ENCODE results near the gene KLRC4. TPM values are rescaled to one million over a fixed set of nuclear protein-coding genes. Genes with fewer than 3 reads are reported as not detected.
A peak's percentile ranks its signal among the peaks of the same experiment; 100 is the strongest.
"Not testable (repeated sequence)": the region's sequence is repeated elsewhere in the genome, so short reads cannot be mapped to it uniquely, and the experiment has no call there.

Gene KLRC4
- total RNA-seq, 1 experiment from 2014 or later = not detected

- no peak for DNase-seq (ENCODE audit: low read depth)
These were observed 12.3 kb downstream of the KLRC4 start for GRCh38 chr12:10397296-10397695.

- not testable (repeated sequence) for DNase-seq (ENCODE audit: low read depth)
These were observed 13.4 kb downstream of the KLRC4 start for GRCh38 chr12:10396176-10396575.

- DNase-seq (ENCODE audit: low read depth) = peak; percentile 80
These were observed 14.1 kb downstream of the KLRC4 start for GRCh38 chr12:10395390-10395998.

- DNase-seq (ENCODE audit: low read depth) = not testable (repeated sequence)
These were observed 14.9 kb downstream of the KLRC4 start for GRCh38 chr12:10394531-10395152.

DNA sequence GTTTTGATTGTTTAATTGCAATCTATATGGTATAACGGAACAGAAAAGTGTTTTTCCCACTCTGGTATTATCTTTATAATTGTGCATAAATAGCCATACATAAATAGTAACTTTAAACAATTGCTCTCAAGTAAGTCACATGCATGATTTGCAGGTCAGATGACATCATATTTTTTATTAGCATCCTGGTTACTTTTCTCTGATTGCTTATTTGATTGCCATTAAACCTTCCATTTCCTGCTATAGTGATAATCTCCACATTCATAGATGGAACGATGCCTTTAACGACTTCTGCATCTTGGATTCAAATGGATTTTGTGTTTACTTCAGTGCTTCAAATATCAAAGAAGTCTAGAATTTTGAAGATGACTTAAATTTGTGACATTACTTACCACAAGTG lies 16.3 kb downstream of the KLRC4 start:
- DNase-seq (ENCODE audit: low read depth) = no peak

- DNase-seq (ENCODE audit: low read depth) = peak; percentile 84
These were observed 17.1 kb downstream of the KLRC4 start for GRCh38 chr12:10392394-10392930.

DNA sequence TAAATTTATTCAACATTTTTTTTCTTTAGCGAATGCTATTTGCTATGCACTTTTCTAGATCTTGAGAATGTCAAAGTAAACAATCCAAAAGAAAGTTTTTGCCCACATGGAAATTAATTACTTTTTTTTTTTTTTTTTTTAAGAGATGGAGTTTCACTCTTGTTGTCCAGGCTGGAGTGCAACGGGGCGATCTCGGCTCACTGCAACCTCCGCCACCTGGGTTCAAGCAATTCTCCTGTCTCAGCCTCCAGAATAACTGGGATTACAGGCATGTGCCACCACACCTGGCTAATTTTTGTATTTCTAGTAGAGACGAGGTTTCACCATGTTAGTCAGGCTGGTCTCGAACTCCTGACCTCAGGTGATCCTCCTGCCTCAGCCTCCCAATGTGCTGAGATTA lies 18.6 kb downstream of the KLRC4 start:
- not testable (repeated sequence) for DNase-seq (ENCODE audit: low read depth)

- no peak for DNase-seq (ENCODE audit: low read depth)
These were observed 19.7 kb downstream of the KLRC4 start, which contains the start of gene KLRK1 for GRCh38 chr12:10389904-10390303. TSS of gene KLRK1 (minus strand) at chr12:10390041. CDS start at chr12:10388810, 1,231 bp downstream.

DNA sequence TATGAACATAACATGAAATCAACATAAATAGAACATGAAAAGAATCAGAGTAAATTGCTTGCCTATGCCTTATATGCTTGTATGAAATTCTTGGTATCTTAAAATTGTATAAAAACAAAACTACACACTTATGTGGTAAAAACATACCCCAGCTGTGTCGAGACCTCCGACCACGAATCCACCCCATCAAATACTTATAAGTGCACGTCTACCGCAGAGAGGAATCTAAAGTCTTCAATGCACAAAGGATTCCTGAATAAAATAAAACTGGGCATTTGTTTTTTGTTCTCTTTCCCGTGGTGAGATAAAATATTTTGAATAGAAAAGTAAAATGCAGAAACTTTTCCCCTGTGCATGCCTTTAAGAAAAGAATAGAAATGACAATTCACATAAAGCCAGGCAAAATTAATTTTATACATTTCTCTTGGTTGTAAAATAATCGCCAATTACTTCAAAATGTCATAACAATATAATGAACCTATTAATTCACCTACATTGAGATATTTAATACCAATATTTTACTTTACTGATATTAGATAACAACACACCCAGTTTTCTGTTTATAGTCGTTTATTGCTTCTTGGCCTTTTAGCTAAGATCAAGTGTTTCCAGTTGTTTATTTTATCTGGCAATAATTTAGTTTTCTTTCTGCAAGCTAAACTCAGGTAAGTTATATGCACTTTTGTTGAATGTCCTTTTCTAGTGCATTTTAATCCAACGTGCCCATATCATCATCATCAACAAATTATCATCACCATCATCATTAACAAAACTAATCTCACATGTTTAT lies 20.7 kb downstream of the KLRC4 start:
- no peak for DNase-seq (ENCODE audit: low read depth)

GRCh38 chr12:10387498-10387897 lies 22.1 kb downstream of the KLRC4 start:
- DNase-seq (ENCODE audit: low read depth) = not testable (repeated sequence)

DNA sequence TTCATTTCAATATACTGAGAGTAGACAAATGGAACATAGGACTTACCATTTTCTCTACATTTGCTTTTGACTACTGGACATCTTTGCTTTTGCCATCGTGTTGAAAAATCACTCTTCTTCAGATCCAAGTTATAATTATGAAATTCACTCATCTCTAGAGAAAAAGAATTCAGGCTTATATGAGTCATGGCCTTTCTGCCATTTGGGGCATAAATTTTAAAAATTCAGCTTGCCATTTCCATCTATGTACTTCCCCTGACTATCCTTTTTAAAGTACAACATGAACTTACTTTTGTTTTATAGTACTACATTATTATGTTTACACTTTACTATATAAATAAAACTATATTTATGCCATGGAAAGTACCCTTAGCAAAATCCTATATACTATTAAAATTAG lies 22.7 kb downstream of the KLRC4 start:
- no peak for DNase-seq (ENCODE audit: low read depth)

GRCh38 chr12:10385166-10385613 lies 24.4 kb downstream of the KLRC4 start:
- DNase-seq (ENCODE audit: low read depth) = peak; percentile 62

- DNase-seq (ENCODE audit: low read depth) = no peak
These were observed 25.4 kb downstream of the KLRC4 start for GRCh38 chr12:10384191-10384590.

- DNase-seq (ENCODE audit: low read depth) = no peak
These were observed 27.5 kb downstream of the KLRC4 start for GRCh38 chr12:10381928-10382628.

DNA sequence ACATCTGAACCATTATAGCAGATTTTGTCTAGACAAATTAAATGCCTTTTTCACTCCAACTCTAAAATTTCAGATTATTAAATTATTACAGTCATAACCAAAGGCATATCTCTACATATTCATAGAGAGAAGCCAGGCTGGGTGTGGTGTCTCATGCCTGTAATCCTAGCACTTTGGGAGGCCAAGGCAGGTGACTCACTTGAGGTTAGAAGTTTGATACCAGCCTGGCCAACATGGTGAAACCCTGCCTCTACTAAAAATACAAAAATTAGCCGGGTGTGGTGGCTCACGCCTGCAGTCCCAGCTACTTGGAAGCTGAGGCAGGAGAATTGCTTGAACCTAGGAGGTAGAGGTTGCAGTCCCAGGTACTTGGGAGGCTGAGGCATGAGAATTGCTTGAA lies 30.8 kb downstream of the KLRC4 start:
- peak; percentile 34 for DNase-seq (ENCODE audit: low read depth)

GRCh38 chr12:10374624-10375018 lies 34.9 kb downstream of the KLRC4 start:
- DNase-seq (ENCODE audit: low read depth) = no peak

DNA sequence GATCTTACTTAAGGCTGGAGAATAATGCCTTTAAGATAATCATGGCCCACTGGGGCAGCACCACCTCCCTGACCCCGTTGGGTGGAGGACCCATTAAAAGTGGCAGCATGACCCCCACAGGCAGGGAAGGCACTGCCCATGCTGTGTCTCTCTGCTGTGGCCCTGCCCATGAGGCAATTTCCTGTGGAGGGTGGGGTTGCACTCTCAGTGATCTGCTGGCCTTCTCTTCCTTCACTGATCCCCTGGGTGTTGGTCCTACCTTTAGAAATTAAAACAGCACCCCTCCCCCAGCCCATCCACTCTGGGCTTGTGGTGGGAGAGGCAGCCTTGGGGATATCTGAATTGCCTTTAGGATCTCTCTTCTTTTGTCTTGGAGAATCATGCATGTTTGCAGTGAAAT lies 37.0 kb downstream of the KLRC4 start:
- DNase-seq (ENCODE audit: low read depth) = no peak

- DNase-seq (ENCODE audit: low read depth) = not testable (repeated sequence)
These were observed 37.5 kb downstream of the KLRC4 start for GRCh38 chr12:10371893-10372535.

GRCh38 chr12:10369557-10370415 lies 39.8 kb downstream of the KLRC4 start:
- no peak for DNase-seq (ENCODE audit: low read depth)
